ENCODE results near the gene ZNF280C. TPM values are rescaled to one million over a fixed set of nuclear protein-coding genes. Genes with fewer than 3 reads are reported as not detected.

ZNF280C gene
- total RNA-seq, 1 experiment from 2014 or later, result 15.0 TPM

- TF ChIP-seq ZNF423 (CRISPR knock-in tag; IDR thresholded peaks at IDR 0.05) (no peak), PREB (CRISPR knock-in tag; IDR thresholded peaks at IDR 0.05; ENCODE audit: borderline replicate concordance) (no peak), GRHL2 (CRISPR knock-in tag; IDR thresholded peaks at IDR 0.05; ENCODE audit: insufficient replicate concordance, severe bottlenecking) (no peak), HMGA2 (CRISPR knock-in tag; IDR thresholded peaks at IDR 0.05) (no peak), SMAD3 (CRISPR knock-in tag; IDR thresholded peaks at IDR 0.05; ENCODE audit: borderline replicate concordance) (no peak)
These were observed 92.3 kb downstream of the ZNF280C start (continued) for GRCh38 chrX:130176354-130176776.

- H3K9me3 Mint-ChIP-seq, result no peaks in the 10 kb centered on the region
These were observed 93.8 kb downstream of the ZNF280C start for GRCh38 chrX:130174937-130175336.

GRCh38 chrX:130174045-130174704 lies 94.5 kb downstream of the ZNF280C start:
- no peaks in the 10 kb centered on the region; the same call in 1 of the 2 replicates for H3K36me3 Mint-ChIP-seq
- ChIA-PET CTCF (no interaction called here), POLR2A (no interaction called here)
- no peak overlapping the region for H3K27ac Mint-ChIP-seq
- TF ChIP-seq TP53 (CRISPR knock-in tag; IDR thresholded peaks at IDR 0.05) (no peak), SMAD4 (CRISPR knock-in tag; IDR thresholded peaks at IDR 0.05) (no peak), JAZF1 (CRISPR knock-in tag; IDR thresholded peaks at IDR 0.05) (no peak), CREM (CRISPR knock-in tag; IDR thresholded peaks at IDR 0.05) (no peak), ZBTB21 (CRISPR knock-in tag; IDR thresholded peaks at IDR 0.05; ENCODE audit: borderline replicate concordance) (no peak)
- no peak overlapping the region for H3K4me3 Mint-ChIP-seq
- peaks cover 14% of the 10 kb centered on the region for H3K27me3 Mint-ChIP-seq (ENCODE audit: low read depth)
- DNase-seq (ENCODE audit: low spot score) (no peak), ATAC-seq (no peak)
- H3K9me3 Mint-ChIP-seq, result no peaks in the 10 kb centered on the region
- peaks cover 11% of the 10 kb centered on the region for H3K4me1 Mint-ChIP-seq

More at GRCh38 chrX:130174937-130175336, 93.8 kb downstream of the ZNF280C start:
- Mint-ChIP-seq H3K27ac (no peak overlapping the region), H3K4me1 (peaks cover 11% of the 10 kb centered on the region), H3K36me3 (no peaks in the 10 kb centered on the region; the same call in 1 of the 2 replicates), H3K4me3 (no peak overlapping the region), H3K27me3 (ENCODE audit: low read depth) (peaks cover 14% of the 10 kb centered on the region)
- TF ChIP-seq ZNF423 (CRISPR knock-in tag; IDR thresholded peaks at IDR 0.05) (no peak), KAT7 (CRISPR knock-in tag; IDR thresholded peaks at IDR 0.05; ENCODE audit: borderline replicate concordance) (no peak), PRRX2 (CRISPR knock-in tag; IDR thresholded peaks at IDR 0.05) (no peak), NFE2L1 (CRISPR knock-in tag; IDR thresholded peaks at IDR 0.05) (no peak), IRF2 (CRISPR knock-in tag; IDR thresholded peaks at IDR 0.05; ENCODE audit: borderline replicate concordance, low read depth) (no peak), ZNF317 (CRISPR knock-in tag; IDR thresholded peaks at IDR 0.05; ENCODE audit: borderline replicate concordance, low read depth) (no peak), ZNF121 (CRISPR knock-in tag; IDR thresholded peaks at IDR 0.05) (no peak), CREM (CRISPR knock-in tag; IDR thresholded peaks at IDR 0.05) (no peak), ZMAT4 (CRISPR knock-in tag; IDR thresholded peaks at IDR 0.05) (no peak), SOX15 (CRISPR knock-in tag; IDR thresholded peaks at IDR 0.05) (no peak), ZBTB43 (CRISPR knock-in tag; IDR thresholded peaks at IDR 0.05) (no peak), SMAD4 (CRISPR knock-in tag; IDR thresholded peaks at IDR 0.05) (no peak)
- no peak for DNase-seq (ENCODE audit: low spot score)
- ChIA-PET POLR2A (no interaction called here), CTCF (no interaction called here)
- ATAC-seq, result no peak

Measured in WTC11 (cell line).